Keratinocyte (primary cell): ENCODE data around the gene IQGAP3.

Experiments
- EZH2 ChIP-seq: IDR thresholded peaks from one replicate; pipeline ENCODE4 v1.6.1; 2012; ENCODE audit warnings: inconsistent platforms, mild to moderate bottlenecking, low read length, moderate library complexity
- TF ChIP-seq, protein P1 (sequence below), 3 experiments: IDR thresholded peaks in 1 of 3; conservative IDR thresholded peaks in 1 of 3; optimal IDR thresholded peaks in 1 of 3; 2 replicates in 2 of 3; 3 replicates in 1 of 3; pipeline versions ENCODE3 to v1.5.1; 2011; ENCODE audit warnings: low read length in 3 of 3, mild to moderate bottlenecking in 3 of 3, moderate library complexity in 2 of 3, control low read depth in 1 of 3, inconsistent platforms in 1 of 3; ENCODE audit not compliant: insufficient read depth in 2 of 3; ENCODE audit errors: extremely low read depth in 1 of 3

DNA sequence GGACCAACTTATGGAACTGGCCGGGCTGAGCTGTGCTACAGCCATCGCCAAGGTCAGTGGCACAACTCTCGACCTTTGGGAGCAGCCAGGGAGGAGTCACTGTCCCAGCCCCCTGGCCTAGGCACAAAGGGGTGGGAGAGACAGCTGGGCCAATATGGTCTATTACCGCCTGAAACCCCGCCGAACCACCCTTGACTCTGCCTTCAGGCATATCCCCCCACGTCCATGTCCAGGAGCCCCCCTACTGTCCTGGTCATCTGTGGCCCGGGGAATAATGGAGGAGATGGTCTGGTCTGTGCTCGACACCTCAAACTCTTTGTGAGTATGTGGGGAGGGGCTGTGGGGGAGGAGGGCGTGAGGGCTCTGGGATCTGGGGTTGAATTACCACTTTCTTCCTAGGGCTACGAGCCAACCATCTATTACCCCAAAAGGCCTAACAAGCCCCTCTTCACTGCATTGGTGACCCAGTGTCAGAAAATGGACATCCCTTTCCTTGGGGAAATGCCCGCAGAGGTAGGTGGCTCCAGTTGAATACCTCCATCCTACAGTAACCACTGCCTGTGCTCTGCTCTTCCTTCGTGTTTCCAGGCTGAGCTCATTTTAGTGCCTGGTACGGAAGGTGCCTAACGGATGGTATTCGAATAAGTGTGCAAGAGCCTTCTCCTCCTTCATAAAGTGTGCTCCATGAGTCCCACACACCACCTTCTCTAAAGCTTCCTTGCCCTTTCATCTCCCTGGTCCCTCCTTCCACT, 20.0 kb upstream of the IQGAP3 start:
- TF ChIP-seq, protein P1, sequence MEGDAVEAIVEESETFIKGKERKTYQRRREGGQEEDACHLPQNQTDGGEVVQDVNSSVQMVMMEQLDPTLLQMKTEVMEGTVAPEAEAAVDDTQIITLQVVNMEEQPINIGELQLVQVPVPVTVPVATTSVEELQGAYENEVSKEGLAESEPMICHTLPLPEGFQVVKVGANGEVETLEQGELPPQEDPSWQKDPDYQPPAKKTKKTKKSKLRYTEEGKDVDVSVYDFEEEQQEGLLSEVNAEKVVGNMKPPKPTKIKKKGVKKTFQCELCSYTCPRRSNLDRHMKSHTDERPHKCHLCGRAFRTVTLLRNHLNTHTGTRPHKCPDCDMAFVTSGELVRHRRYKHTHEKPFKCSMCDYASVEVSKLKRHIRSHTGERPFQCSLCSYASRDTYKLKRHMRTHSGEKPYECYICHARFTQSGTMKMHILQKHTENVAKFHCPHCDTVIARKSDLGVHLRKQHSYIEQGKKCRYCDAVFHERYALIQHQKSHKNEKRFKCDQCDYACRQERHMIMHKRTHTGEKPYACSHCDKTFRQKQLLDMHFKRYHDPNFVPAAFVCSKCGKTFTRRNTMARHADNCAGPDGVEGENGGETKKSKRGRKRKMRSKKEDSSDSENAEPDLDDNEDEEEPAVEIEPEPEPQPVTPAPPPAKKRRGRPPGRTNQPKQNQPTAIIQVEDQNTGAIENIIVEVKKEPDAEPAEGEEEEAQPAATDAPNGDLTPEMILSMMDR (optimal IDR thresholded peaks at IDR 0.05 in 1 of 3, IDR thresholded peaks at IDR 0.05 in 1 of 3, conservative IDR thresholded peaks at IDR 0.05 in 1 of 3; ENCODE audit: extremely low read depth in 1 of 3, insufficient read depth in 2 of 3, low read length in 3 of 3), result no peak
- no peak for TF ChIP-seq EZH2
